Measurements from ENCODE around the gene LPGAT1. TPM values are rescaled to one million over a fixed set of nuclear protein-coding genes. Genes with fewer than 3 reads are reported as not detected.

LPGAT1 gene
- total and polyA plus RNA-seq, 2 of the 13 experiments (the other 11 are each of a cell fraction or from before 2014, with no cell fraction given): 12.1 to 48.3 TPM

GRCh38 chr1:211722277-211723175 lies 108.0 kb downstream of the LPGAT1 start (continued):
- TF ChIP-seq ZBTB40 (IDR thresholded peaks at IDR 0.05): no peak
- no peak for TF ChIP-seq ZBTB40 (CRISPR knock-in tag; IDR thresholded peaks at IDR 0.05)
- no peak for TF ChIP-seq MXD4 (CRISPR knock-in tag; IDR thresholded peaks at IDR 0.05)
- no peak for TF ChIP-seq MIER2 (CRISPR knock-in tag; IDR thresholded peaks at IDR 0.05)
- TF ChIP-seq ZFP36 (IDR thresholded peaks at IDR 0.05; ENCODE audit: borderline replicate concordance, low read depth, low read length, partially characterized antibody): no peak
- no peak for TF ChIP-seq ZNF430 (CRISPR knock-in tag; IDR thresholded peaks at IDR 0.05)
- no peak for TF ChIP-seq ZNF432 (CRISPR knock-in tag; IDR thresholded peaks at IDR 0.05; ENCODE audit: borderline replicate concordance)
- TF ChIP-seq ZNF276 (CRISPR knock-in tag; IDR thresholded peaks at IDR 0.05; ENCODE audit: low read depth): no peak
- no peak for TF ChIP-seq TCF7 (IDR thresholded peaks at IDR 0.05; ENCODE audit: low read depth)
- no peak for TF ChIP-seq NFIB (CRISPR knock-in tag; IDR thresholded peaks at IDR 0.05; ENCODE audit: borderline replicate concordance)
- TF ChIP-seq HOXA3 (CRISPR knock-in tag; IDR thresholded peaks at IDR 0.05): no peak
- 0 out of 2 replicates have a peak, but pooled peaks have one; percentile 32 for TF ChIP-seq ZNF292 (CRISPR knock-in tag; IDR thresholded peaks at IDR 0.05; ENCODE audit: borderline replicate concordance, low read depth)
- TF ChIP-seq TSC22D2 (CRISPR knock-in tag; IDR thresholded peaks at IDR 0.05; ENCODE audit: borderline replicate concordance): no peak
- no peak for TF ChIP-seq ZNF512 (CRISPR knock-in tag; IDR thresholded peaks at IDR 0.05)
- no peak for TF ChIP-seq ZNF607 (CRISPR knock-in tag; IDR thresholded peaks at IDR 0.05; ENCODE audit: borderline replicate concordance)

Measured in HepG2 (cell line).